HepG2 (cell line): ENCODE data around the gene DCTN4. TPM values are rescaled to one million over a fixed set of nuclear protein-coding genes. Genes with fewer than 3 reads are reported as not detected.

Experiments used
- HDAC1 ChIP-seq: sonication (generic); formaldehyde crosslinking; IDR thresholded peaks from 2 replicates; pipeline ENCODE4 v1.5.1; 2020; ENCODE audit warnings: mild to moderate bottlenecking, missing genetic modification reagents
- NFIC ChIP-seq: IDR thresholded peaks from 2 replicates; pipeline ENCODE4 v1.6.1; 2012; ENCODE audit warnings: mild to moderate bottlenecking, low read length, inconsistent platforms
- PLRG1 ChIP-seq: fragments of 450-650 bp; conservative IDR thresholded peaks from 2 replicates; pipeline ENCODE4 v1.6.1; 2016
- REXO4 ChIP-seq: sonication (generic); formaldehyde crosslinking; IDR thresholded peaks from 2 replicates; pipeline ENCODE4 v1.8.0; 2022; ENCODE audit warnings: missing genetic modification reagents, mild to moderate bottlenecking, borderline replicate concordance
- SP4 ChIP-seq: sonication (generic); formaldehyde crosslinking; IDR thresholded peaks from 2 replicates; pipeline ENCODE4 v1.8.1; 2023; ENCODE audit warnings: mild to moderate bottlenecking, missing genetic modification reagents
- ZNF317 ChIP-seq: sonication (generic); formaldehyde crosslinking; IDR thresholded peaks from 2 replicates; pipeline ENCODE4 v1.5.0; 2020; ENCODE audit warnings: mild to moderate bottlenecking, missing genetic modification reagents
- ZNF766 ChIP-seq: sonication (generic); formaldehyde crosslinking; IDR thresholded peaks from 2 replicates; pipeline ENCODE4 v1.5.0; 2020; ENCODE audit warnings: missing genetic modification reagents, borderline replicate concordance
- polyA plus RNA-seq, 8 experiments: library from polyadenylated mRNA; depleted of rRNA in 3 of 8; stranded (reverse) in 7 of 8; unstranded in 1 of 8; fragments of >200 nt; fragmentation: Illumina TruSeq in 4 of 8; extraction: Trizol in 4 of 8; gene quantifications; 2 replicates each; pipeline versions ENCODE4 v1.2.1 to v1.2.3, GENCODE V29; 2011 to 2016; ENCODE audit warnings: low read depth in 4 of 8, missing spikeins in 1 of 8, mixed read lengths in 1 of 8; ENCODE audit not compliant: insufficient read depth in 1 of 8
- total RNA-seq, 5 experiments: library from RNA; depleted of rRNA; stranded (reverse); fragments of >200 nt; fragmentation: Illumina TruSeq; extraction: Trizol; gene quantifications; 2 replicates each; pipeline ENCODE4 v1.2.3, GENCODE V29; 2016; ENCODE audit warnings: low read depth in 1 of 5
- TF ChIP-seq, protein P1 (sequence below): IDR thresholded peaks from 2 replicates; pipeline ENCODE4 v1.6.1; 2016; ENCODE audit warnings: low read depth, missing genetic modification reagents, missing compliant biosample characterization
- TF ChIP-seq, protein P2 (sequence below): IDR thresholded peaks from 2 replicates; pipeline ENCODE4 v1.6.1; 2016; ENCODE audit warnings: control low read depth
- TF ChIP-seq, protein P3 (sequence below), 2 experiments: sonication (generic) in 1 of 2; formaldehyde crosslinking in 1 of 2; IDR thresholded peaks; 2 replicates each; pipeline versions ENCODE4 v1.5.1 to v1.6.1; 2011 to 2020; ENCODE audit warnings: borderline replicate concordance in 1 of 2, low read depth in 1 of 2, low read length in 1 of 2, mild to moderate bottlenecking in 1 of 2, missing genetic modification reagents in 1 of 2, moderate library complexity in 1 of 2
- TF ChIP-seq, protein P4 (sequence below), 2 experiments: sonication (generic) in 1 of 2; formaldehyde crosslinking in 1 of 2; IDR thresholded peaks; 2 replicates each; pipeline versions ENCODE4 v1.4.0 to v1.6.1; 2016 to 2020; ENCODE audit warnings: borderline replicate concordance in 1 of 2, low read depth in 1 of 2, mild to moderate bottlenecking in 1 of 2, missing genetic modification reagents in 1 of 2
- TF ChIP-seq, protein P5 (sequence below): IDR thresholded peaks from 2 replicates; pipeline ENCODE4 v1.6.1; 2016; ENCODE audit warnings: mild to moderate bottlenecking

DCTN4 gene
- total and polyA plus RNA-seq, 2 of the 13 experiments (the other 11 are each of a cell fraction or from before 2014, with no cell fraction given): 24.1 to 26.9 TPM

DNA sequence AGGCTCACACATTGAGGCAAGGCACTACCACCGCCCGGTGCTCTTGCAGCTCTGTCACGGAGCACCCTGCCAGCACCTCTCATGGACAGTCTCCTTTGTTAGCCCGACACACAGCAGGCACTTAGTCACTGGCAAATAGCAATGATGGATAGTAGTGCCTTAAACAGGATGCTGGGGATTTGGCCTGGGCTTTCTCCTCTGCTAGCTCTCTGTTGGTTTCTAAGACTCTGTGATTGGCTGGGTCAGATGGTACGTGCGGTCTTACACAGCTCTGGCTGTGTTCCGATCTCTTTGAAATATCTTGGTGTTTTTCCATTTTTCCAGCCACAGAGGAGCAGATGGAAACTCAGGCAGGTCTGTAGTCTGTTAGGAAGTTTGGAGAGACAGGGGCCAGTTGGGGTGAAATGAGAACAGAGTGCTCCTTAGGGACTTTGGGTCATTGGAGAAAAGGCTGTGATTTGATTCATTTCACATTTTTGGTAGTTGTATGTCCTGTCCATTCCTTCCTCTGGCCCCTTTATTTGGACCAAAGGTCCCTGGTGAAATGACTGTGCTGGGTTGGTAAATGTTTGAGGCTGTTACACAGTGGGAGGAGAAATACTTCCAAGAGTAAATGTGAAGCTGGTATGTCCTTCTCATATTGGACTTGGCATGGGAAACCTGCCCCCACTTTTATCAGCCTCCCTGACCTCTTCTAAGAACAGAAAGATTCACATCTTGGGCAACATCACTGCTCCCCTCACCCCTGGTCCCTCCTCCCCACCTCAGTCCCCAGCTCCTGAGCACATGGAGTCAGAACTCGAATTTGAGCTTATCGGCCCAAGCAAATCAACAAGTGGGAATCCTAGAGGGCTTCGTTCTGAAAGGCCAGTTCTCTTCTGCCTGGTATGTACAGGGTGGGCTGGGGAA lies 23.1 kb upstream of the DCTN4 start (continued):
- TF ChIP-seq, protein P1, sequence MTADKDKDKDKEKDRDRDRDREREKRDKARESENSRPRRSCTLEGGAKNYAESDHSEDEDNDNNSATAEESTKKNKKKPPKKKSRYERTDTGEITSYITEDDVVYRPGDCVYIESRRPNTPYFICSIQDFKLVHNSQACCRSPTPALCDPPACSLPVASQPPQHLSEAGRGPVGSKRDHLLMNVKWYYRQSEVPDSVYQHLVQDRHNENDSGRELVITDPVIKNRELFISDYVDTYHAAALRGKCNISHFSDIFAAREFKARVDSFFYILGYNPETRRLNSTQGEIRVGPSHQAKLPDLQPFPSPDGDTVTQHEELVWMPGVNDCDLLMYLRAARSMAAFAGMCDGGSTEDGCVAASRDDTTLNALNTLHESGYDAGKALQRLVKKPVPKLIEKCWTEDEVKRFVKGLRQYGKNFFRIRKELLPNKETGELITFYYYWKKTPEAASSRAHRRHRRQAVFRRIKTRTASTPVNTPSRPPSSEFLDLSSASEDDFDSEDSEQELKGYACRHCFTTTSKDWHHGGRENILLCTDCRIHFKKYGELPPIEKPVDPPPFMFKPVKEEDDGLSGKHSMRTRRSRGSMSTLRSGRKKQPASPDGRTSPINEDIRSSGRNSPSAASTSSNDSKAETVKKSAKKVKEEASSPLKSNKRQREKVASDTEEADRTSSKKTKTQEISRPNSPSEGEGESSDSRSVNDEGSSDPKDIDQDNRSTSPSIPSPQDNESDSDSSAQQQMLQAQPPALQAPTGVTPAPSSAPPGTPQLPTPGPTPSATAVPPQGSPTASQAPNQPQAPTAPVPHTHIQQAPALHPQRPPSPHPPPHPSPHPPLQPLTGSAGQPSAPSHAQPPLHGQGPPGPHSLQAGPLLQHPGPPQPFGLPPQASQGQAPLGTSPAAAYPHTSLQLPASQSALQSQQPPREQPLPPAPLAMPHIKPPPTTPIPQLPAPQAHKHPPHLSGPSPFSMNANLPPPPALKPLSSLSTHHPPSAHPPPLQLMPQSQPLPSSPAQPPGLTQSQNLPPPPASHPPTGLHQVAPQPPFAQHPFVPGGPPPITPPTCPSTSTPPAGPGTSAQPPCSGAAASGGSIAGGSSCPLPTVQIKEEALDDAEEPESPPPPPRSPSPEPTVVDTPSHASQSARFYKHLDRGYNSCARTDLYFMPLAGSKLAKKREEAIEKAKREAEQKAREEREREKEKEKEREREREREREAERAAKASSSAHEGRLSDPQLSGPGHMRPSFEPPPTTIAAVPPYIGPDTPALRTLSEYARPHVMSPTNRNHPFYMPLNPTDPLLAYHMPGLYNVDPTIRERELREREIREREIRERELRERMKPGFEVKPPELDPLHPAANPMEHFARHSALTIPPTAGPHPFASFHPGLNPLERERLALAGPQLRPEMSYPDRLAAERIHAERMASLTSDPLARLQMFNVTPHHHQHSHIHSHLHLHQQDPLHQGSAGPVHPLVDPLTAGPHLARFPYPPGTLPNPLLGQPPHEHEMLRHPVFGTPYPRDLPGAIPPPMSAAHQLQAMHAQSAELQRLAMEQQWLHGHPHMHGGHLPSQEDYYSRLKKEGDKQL (CRISPR knock-in tag): no peak
- peak; percentile 44; the same call in 1 of the 2 replicates for TF ChIP-seq ZNF317
- TF ChIP-seq, protein P2, sequence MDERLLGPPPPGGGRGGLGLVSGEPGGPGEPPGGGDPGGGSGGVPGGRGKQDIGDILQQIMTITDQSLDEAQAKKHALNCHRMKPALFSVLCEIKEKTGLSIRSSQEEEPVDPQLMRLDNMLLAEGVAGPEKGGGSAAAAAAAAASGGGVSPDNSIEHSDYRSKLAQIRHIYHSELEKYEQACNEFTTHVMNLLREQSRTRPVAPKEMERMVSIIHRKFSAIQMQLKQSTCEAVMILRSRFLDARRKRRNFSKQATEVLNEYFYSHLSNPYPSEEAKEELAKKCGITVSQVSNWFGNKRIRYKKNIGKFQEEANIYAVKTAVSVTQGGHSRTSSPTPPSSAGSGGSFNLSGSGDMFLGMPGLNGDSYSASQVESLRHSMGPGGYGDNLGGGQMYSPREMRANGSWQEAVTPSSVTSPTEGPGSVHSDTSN (CRISPR knock-in tag): no peak
- no peak for TF ChIP-seq PLRG1
- TF ChIP-seq, protein P3, sequence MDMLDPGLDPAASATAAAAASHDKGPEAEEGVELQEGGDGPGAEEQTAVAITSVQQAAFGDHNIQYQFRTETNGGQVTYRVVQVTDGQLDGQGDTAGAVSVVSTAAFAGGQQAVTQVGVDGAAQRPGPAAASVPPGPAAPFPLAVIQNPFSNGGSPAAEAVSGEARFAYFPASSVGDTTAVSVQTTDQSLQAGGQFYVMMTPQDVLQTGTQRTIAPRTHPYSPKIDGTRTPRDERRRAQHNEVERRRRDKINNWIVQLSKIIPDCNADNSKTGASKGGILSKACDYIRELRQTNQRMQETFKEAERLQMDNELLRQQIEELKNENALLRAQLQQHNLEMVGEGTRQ (IDR thresholded peaks at IDR 0.05; ENCODE audit: low read depth, low read length): no peak
- TF ChIP-seq, protein P3 (CRISPR knock-in tag; IDR thresholded peaks at IDR 0.05; ENCODE audit: borderline replicate concordance): no peak
- TF ChIP-seq ZNF766: no peak
- TF ChIP-seq HDAC1 (CRISPR knock-in tag): peak; percentile 68
- TF ChIP-seq, protein P4, sequence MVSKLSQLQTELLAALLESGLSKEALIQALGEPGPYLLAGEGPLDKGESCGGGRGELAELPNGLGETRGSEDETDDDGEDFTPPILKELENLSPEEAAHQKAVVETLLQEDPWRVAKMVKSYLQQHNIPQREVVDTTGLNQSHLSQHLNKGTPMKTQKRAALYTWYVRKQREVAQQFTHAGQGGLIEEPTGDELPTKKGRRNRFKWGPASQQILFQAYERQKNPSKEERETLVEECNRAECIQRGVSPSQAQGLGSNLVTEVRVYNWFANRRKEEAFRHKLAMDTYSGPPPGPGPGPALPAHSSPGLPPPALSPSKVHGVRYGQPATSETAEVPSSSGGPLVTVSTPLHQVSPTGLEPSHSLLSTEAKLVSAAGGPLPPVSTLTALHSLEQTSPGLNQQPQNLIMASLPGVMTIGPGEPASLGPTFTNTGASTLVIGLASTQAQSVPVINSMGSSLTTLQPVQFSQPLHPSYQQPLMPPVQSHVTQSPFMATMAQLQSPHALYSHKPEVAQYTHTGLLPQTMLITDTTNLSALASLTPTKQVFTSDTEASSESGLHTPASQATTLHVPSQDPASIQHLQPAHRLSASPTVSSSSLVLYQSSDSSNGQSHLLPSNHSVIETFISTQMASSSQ (IDR thresholded peaks at IDR 0.05; ENCODE audit: low read depth): no peak
- TF ChIP-seq, protein P4 (CRISPR knock-in tag; IDR thresholded peaks at IDR 0.05; ENCODE audit: borderline replicate concordance): peak; percentile 16; the same call in 1 of the 2 replicates
- 0 out of 2 replicates have a peak, but pooled peaks have one; percentile 30 for TF ChIP-seq SP4 (CRISPR knock-in tag)
- peak; percentile 67 for TF ChIP-seq NFIC
- TF ChIP-seq REXO4: no peak
- TF ChIP-seq, protein P5, sequence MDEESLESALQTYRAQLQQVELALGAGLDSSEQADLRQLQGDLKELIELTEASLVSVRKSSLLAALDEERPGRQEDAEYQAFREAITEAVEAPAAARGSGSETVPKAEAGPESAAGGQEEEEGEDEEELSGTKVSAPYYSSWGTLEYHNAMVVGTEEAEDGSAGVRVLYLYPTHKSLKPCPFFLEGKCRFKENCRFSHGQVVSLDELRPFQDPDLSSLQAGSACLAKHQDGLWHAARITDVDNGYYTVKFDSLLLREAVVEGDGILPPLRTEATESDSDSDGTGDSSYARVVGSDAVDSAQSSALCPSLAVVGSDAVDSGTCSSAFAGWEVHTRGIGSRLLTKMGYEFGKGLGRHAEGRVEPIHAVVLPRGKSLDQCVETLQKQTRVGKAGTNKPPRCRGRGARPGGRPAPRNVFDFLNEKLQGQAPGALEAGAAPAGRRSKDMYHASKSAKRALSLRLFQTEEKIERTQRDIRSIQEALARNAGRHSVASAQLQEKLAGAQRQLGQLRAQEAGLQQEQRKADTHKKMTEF: 0 out of 2 replicates have a peak, but pooled peaks have one; percentile 12
